GM20000 (cell line): Measurements from ENCODE around the gene PARS2.

Experiments used
- DNase-seq: peaks from one replicate; pipeline ENCODE4 v3.0.0; 2012; ENCODE audit warnings: low spot score
- TF ChIP-seq, protein P1 (sequence below): IDR thresholded peaks from 2 replicates; pipeline ENCODE4 v1.5.1; 2012; ENCODE audit warnings: mild to moderate bottlenecking, control low read depth; ENCODE audit errors: extremely low read depth, missing control alignments

Gene PARS2

GRCh38 chr1:54743416-54744226 is 20.7 kb downstream of the PARS2 start:
- DNase-seq, result no peak

DNA sequence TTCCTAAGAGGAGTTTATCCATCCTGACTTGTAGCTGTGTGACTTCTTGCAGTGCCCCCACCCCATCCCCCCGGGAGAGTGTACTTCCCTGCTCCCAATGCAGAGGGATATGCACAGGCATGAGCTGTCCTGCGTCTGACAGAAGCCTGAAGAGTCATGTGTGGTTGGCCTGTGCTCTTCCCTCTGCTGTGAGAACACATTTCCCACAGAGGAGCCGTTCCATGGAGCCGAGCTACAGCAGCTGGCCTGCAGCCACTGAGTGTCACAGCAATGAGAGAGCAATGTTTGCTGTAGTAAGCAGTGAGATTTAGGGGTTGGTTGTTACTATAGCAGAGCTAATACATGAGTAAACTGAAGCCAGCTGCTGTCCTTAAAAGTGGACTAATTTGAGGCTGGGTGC is 22.0 kb downstream of the PARS2 start:
- no peak for DNase-seq
- TF ChIP-seq, protein P1, sequence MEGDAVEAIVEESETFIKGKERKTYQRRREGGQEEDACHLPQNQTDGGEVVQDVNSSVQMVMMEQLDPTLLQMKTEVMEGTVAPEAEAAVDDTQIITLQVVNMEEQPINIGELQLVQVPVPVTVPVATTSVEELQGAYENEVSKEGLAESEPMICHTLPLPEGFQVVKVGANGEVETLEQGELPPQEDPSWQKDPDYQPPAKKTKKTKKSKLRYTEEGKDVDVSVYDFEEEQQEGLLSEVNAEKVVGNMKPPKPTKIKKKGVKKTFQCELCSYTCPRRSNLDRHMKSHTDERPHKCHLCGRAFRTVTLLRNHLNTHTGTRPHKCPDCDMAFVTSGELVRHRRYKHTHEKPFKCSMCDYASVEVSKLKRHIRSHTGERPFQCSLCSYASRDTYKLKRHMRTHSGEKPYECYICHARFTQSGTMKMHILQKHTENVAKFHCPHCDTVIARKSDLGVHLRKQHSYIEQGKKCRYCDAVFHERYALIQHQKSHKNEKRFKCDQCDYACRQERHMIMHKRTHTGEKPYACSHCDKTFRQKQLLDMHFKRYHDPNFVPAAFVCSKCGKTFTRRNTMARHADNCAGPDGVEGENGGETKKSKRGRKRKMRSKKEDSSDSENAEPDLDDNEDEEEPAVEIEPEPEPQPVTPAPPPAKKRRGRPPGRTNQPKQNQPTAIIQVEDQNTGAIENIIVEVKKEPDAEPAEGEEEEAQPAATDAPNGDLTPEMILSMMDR, result no peak

More at GRCh38 chr1:54743416-54744226, 20.7 kb downstream of the PARS2 start:
- TF ChIP-seq, protein P1, result no peak

- TF ChIP-seq, protein P1, result no peak
- no peak for DNase-seq
Observed at GRCh38 chr1:54741531-54741930, 22.8 kb downstream of the PARS2 start.

GRCh38 chr1:54738244-54738643 is 26.1 kb downstream of the PARS2 start:
- DNase-seq, result no peak
- TF ChIP-seq, protein P1, result no peak

DNA sequence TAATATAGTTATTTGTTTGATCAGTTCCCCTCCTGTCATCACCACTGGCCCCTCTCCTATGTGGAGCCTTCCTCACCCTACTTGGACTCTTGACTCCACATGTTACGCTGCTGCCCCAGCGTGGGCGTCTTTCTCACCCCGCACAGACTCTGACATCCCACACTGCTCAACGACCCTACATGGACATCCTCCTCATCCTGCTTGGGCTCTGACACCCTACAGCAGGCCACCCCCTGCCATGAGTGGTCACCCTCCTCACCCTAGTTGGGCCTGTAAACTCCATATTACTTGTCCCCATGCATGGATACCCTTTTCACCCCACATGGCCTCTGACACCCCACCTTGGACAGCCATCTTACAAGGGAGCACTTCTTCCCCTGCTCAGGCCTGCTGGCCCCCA is 27.6 kb downstream of the PARS2 start:
- TF ChIP-seq, protein P1, result no peak
- DNase-seq, result no peak

DNA sequence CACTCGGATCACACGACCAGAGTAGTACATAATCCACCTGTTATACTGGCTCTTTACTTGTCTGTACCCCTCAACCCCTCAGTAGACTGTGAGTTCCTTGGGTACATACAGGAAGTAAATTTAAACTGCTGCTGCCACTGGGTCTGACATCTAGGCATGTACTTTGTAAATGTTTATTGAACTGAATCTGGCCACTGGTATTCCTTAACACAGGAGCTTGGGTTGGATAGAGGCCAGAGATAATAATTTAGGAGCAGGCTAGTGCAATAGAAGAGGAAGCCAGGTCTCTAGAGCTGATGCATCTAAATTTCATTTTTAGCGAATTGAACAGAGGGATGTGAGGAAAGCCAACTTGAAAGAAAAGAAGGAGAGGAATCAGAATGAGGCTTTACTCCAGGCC is 36.3 kb downstream of the PARS2 start:
- TF ChIP-seq, protein P1, result no peak
- DNase-seq, result no peak

GRCh38 chr1:54724771-54725170 is 39.6 kb downstream of the PARS2 start:
- TF ChIP-seq, protein P1, result no peak
- no peak for DNase-seq
